Tibial artery (tissue), 4 donors: ENCODE data around the gene SBF2.

Experiments
- DNase-seq, 2 donors: peaks; one replicate each; pipeline ENCODE4 v3.0.0-alpha.2; 2019
- H3K27ac ChIP-seq, 2 donors: fragments of 200-600 bp; sonication (generic) in 1 of 2; 1 replicate in 1 of 2; 2 replicates in 1 of 2; pipeline ENCODE4 v1.5.1; 2018 to 2019; ENCODE audit warnings: mild to moderate bottlenecking in 1 of 2
- H3K27me3 ChIP-seq, 2 donors: fragments of 200-600 bp; sonication (generic) in 1 of 2; one replicate each; pipeline versions ENCODE4 v1.5.1 to v1.6.0; 2016 to 2019
- H3K36me3 ChIP-seq, 3 donors: fragments of 200-600 bp; sonication (generic) in 2 of 3; one replicate each; pipeline ENCODE4 v1.5.1; 2016 to 2019; ENCODE audit warnings: mild to moderate bottlenecking in 2 of 3
- H3K4me1 ChIP-seq, 4 donors: fragments of 200-600 bp; sonication (generic) in 2 of 4; 1 replicate in 3 of 4; 2 replicates in 1 of 4; pipeline ENCODE4 v1.5.1; 2016 to 2019
- H3K4me3 ChIP-seq, 2 donors: fragments of 200-600 bp; sonication (generic) in 1 of 2; 1 replicate in 1 of 2; 2 replicates in 1 of 2; pipeline ENCODE4 v1.5.1; 2018 to 2019; ENCODE audit warnings: mild to moderate bottlenecking in 2 of 2
- H3K9me3 ChIP-seq, 3 donors: fragments of 200-600 bp; sonication (generic) in 1 of 3; one replicate each; pipeline ENCODE4 v1.5.1; 2016 to 2019
- CTCF ChIP-seq, 2 experiments: fragments of 200-600 bp in 1 of 2; fragments of 450-650 bp in 1 of 2; IDR thresholded peaks; one replicate each; pipeline ENCODE4 v1.5.1; 2017 to 2019; ENCODE audit warnings: antibody characterized with exemption in 2 of 2, mild to moderate bottlenecking in 1 of 2, moderate library complexity in 1 of 2
- intact Hi-C: fragments of 100-400 bp; cut with DNase I; formaldehyde crosslinking; loops from one replicate; pipeline ENCODE4 v1.15.0; 2023; ENCODE audit warnings: low total_unique reads

Gene SBF2

GRCh38 chr11:10160350-10160749 is 133.7 kb downstream of the SBF2 start:
- DNase-seq = no peak
- no peak overlapping the region for H3K4me3 ChIP-seq
- intact Hi-C loops = no loop called here
- no peaks in the 10 kb centered on the region for H3K36me3 ChIP-seq
- peaks cover 0 to 5% (median 0%) of the 10 kb centered on the region in 3 donors for H3K9me3 ChIP-seq
- no peak for TF ChIP-seq CTCF (IDR thresholded peaks at IDR 0.05)
- no peak overlapping the region for H3K27ac ChIP-seq
- H3K4me1 ChIP-seq = peaks cover 0 to 27% (median 10%) of the 10 kb centered on the region in 4 donors
- H3K27me3 ChIP-seq = no peaks in the 10 kb centered on the region

GRCh38 chr11:10158461-10158860 is 135.6 kb downstream of the SBF2 start:
- H3K9me3 ChIP-seq = peaks cover 0 to 5% (median 0%) of the 10 kb centered on the region in 3 donors
- no peaks in the 10 kb centered on the region for H3K27me3 ChIP-seq
- no peak overlapping the region for H3K27ac ChIP-seq
- intact Hi-C loops = no loop called here
- no peaks in the 10 kb centered on the region for H3K36me3 ChIP-seq
- no peak for TF ChIP-seq CTCF (IDR thresholded peaks at IDR 0.05)
- H3K4me1 ChIP-seq = peaks cover 0 to 27% (median 10%) of the 10 kb centered on the region in 4 donors
- H3K4me3 ChIP-seq = no peak overlapping the region
- DNase-seq = no peak

- Histone ChIP-seq H3K36me3 (no peaks in the 10 kb centered on the region), H3K4me3 (no peak overlapping the region), H3K9me3 (peaks cover 0 to 5% (median 0%) of the 10 kb centered on the region in 3 donors), H3K27me3 (no peaks in the 10 kb centered on the region), H3K27ac (no peak overlapping the region), H3K4me1 (peaks cover 0 to 3% (median 0%) of the 10 kb centered on the region in 4 donors)
- no peak for DNase-seq
- intact Hi-C loops = no loop called here
- TF ChIP-seq CTCF (IDR thresholded peaks at IDR 0.05) = no peak
Observed at GRCh38 chr11:10155793-10156490, 138.1 kb downstream of the SBF2 start.

- Histone ChIP-seq H3K27me3 (no peaks in the 10 kb centered on the region), H3K27ac (no peak overlapping the region), H3K4me3 (no peak overlapping the region), H3K9me3 (peaks cover 0 to 4% (median 0%) of the 10 kb centered on the region in 3 donors), H3K4me1 (peaks cover 0 to 8% (median 0%) of the 10 kb centered on the region in 4 donors), H3K36me3 (no peaks in the 10 kb centered on the region)
- no peak for TF ChIP-seq CTCF (IDR thresholded peaks at IDR 0.05)
- intact Hi-C loops = no loop called here
- no peak for DNase-seq
Observed at GRCh38 chr11:10150800-10151199, 143.2 kb downstream of the SBF2 start.

- Histone ChIP-seq H3K4me3 (no peak overlapping the region), H3K36me3 (no peaks in the 10 kb centered on the region), H3K27me3 (no peaks in the 10 kb centered on the region), H3K4me1 (peaks cover 0 to 9% (median 0%) of the 10 kb centered on the region in 4 donors), H3K9me3 (peaks cover 0 to 4% (median 0%) of the 10 kb centered on the region in 3 donors), H3K27ac (no peak overlapping the region)
- no peak for DNase-seq
- TF ChIP-seq CTCF (IDR thresholded peaks at IDR 0.05) = no peak
- intact Hi-C loops = no loop called here
Observed at GRCh38 chr11:10149553-10149952, 144.5 kb downstream of the SBF2 start.
